Hepatocyte (in vitro differentiated cells): ENCODE data around the gene PSMF1.

ENCODE experiments used
- CTCF ChIP-seq: fragments of 200-600 bp; sonication (generic); IDR thresholded peaks from 2 replicates; pipeline ENCODE4 v1.5.1; 2016; ENCODE audit warnings: antibody characterized with exemption, mild to moderate bottlenecking; ENCODE audit not compliant: poor library complexity
- EZH2 ChIP-seq: fragments of 200-600 bp; sonication (generic); IDR thresholded peaks from 2 replicates; pipeline ENCODE4 v1.6.1; 2016; ENCODE audit warnings: antibody characterized with exemption, mild to moderate bottlenecking, borderline replicate concordance
- EZH2phosphoT487 ChIP-seq: fragments of 200-600 bp; sonication (generic); IDR thresholded peaks from one replicate; pipeline ENCODE4 v1.6.1; 2018; ENCODE audit warnings: antibody characterized with exemption, mild to moderate bottlenecking, low read depth, moderate library complexity; ENCODE audit not compliant: unreplicated experiment, severe bottlenecking

- no peak for TF ChIP-seq CTCF
- no peak for TF ChIP-seq EZH2
- TF ChIP-seq EZH2phosphoT487: no peak
Observed at GRCh38 chr20:1094751-1095150, 23.7 kb upstream of the PSMF1 start.
